GM18502 (cell line): ENCODE measurements around the gene SNX11.

Source experiments
- ATAC-seq: cut with Tn5 transposase; IDR thresholded peaks from one replicate; pipeline ENCODE4 v1.9.1; 2021; ENCODE audit warnings: mild to moderate bottlenecking; ENCODE audit not compliant: unreplicated experiment, poor library complexity

Gene SNX11

GRCh38 chr17:48127371-48128051 is 19.9 kb downstream of the SNX11 start:
- ATAC-seq: no peak

DNA sequence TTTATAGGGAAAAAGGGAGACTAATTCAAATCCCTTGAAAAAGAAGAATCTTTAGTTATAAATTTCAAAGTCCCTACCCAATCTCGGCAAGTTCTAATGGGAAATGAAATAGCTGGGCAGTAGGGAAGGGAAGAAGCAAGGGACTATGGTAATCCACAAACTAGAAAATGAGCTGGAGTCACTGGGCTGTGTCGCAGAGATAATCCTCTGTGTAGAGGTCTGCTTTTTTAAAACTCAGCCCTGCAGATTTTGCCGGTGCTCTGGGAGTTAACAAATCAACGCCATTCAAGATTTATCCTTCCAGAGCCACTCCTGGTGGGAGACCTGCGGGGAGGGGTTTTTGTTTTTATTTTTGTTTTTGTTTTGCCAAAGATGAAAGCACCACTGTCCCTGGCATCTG is 20.8 kb downstream of the SNX11 start:
- no peak for ATAC-seq

- ATAC-seq: no peak
These were observed 22.4 kb downstream of the SNX11 start for GRCh38 chr17:48129981-48130380.

- no peak for ATAC-seq
These were observed 23.8 kb downstream of the SNX11 start for GRCh38 chr17:48131216-48131824.

- no peak for ATAC-seq
These were observed 24.8 kb downstream of the SNX11 start for GRCh38 chr17:48132385-48132784.

- no peak for ATAC-seq
These were observed 27.4 kb downstream of the SNX11 start for GRCh38 chr17:48134912-48135480.

DNA sequence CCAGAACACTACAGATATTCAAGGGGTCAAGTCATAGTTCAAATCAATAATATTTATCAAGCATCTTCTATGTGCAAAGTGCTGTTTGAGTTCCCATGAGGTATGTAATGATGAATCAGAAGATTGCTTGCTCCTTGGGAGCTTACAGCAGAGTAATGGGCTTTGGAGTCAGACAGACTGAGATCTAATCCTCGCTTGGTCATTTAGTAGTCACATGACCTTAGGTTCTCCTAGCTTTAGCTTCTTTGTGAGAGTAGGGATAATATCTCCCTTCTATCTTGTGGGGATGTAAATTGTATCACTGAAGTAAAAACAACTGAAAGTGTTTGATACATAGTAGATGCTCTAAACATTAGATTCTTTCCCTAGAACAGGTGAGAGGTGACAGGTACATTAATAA is 30.1 kb downstream of the SNX11 start:
- no peak for ATAC-seq

GRCh38 chr17:48139944-48140343 is 32.4 kb downstream of the SNX11 start:
- ATAC-seq: no peak

DNA sequence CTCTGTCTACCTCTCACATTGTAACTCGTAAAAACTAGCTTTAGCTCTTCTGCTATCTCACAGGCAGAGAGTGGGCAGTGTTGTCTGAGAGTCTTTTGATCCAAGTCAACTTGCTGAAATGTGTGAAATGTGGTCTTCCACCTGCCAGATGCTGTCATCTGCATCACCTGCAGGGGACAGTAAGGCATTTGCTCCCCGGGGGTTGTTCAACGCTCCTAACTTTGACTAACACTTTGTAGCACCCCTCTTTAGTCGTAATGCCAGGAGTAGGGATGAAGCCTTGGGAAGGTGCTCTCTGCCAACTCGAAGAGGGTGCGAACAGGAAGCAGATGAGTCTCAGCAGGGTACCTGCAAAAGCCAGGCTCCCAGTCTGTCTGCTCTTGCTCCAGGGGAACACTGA is 36.1 kb downstream of the SNX11 start:
- no peak for ATAC-seq

DNA sequence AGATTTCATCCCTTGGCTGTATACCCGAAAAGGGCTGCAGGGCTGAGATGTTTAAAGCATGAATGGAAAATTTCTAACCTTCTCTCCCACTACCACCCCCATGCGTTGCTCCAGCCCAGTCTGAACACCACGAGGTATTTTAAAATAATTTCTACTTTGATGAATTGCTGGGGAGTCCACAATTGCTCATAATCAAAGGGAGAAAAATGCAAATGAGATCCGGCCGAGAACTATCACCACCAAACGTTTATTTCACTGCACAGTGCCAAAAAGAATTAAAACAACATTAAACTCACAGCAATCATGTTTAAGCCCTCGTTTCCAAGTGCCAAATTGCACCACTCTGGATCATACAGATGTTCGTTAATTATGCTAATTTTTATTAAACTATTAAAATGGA is 36.7 kb downstream of the SNX11 start:
- no peak for ATAC-seq

DNA sequence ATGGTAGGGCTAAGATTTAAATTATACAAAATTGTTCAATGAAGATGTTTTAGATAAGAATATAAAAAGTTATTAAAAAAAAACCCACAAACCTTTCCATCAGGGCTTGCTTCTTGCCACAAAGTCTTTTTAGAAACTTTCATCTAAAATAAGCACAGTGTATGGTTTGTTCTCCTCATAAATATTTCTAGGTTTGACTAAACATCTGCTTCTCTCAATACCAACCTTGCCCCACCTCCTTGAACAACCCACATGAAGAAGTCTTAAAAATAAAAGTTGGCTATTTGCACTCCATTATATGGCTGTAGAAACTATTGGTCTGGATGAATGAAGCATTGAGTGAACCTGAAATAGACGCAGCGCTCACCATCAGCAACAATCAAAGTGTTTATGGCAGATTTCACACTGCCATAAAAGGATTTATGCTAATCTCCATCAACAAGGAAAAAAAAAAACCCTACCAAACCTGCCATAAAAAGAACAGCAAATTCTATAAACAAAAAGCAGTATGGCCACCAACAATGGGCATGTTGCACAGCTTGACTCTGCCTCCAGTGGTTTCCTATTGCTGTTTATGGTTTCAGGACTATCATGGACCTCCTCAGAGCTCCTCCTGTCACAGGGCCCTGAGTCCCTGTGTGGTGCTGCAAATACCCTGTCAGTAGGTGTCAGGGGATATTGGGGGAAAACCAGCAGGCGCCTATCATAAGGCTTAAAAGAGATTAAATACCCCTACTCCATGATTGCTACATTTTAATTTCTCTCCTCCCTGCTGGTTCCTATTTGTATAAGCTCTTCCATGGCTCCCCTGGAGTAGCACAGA is 37.6 kb downstream of the SNX11 start:
- ATAC-seq: no peak

DNA sequence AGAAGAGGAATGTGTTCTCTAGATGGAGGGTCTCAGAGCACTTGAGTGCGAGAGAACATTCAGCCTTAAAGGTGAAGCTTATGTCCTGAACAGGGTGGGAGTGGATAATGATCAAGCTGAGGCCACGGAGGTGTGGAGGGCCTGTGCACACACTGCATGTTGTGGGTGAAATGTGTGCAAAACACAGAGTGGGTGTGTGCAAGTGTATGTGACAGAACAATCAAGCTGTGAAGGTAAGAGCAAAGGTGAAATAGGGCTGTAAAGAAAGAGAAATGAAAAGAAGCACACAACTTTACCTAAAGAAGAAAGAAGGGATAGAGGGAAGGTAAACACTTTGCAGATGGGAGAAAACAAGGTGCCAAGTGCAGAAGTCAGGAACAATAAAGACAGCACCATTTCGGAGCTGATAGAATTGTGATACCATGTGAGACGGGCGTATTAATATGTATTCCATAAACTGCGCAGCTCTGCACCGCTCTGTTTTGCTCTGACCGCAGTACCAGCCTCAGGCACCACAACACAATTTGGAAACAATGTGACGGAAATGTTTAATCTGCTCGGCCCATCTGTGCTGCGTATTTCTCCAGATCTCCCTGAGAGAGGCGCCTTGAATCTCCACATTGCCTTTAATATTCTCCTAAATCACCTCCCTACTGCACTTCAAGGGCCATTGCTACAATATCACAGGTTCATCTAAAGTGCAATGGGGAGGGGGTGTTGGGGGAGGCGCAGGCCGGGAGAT is 40.6 kb downstream of the SNX11 start:
- ATAC-seq: no peak

GRCh38 chr17:48148854-48149786 is 41.6 kb downstream of the SNX11 start:
- no peak for ATAC-seq

DNA sequence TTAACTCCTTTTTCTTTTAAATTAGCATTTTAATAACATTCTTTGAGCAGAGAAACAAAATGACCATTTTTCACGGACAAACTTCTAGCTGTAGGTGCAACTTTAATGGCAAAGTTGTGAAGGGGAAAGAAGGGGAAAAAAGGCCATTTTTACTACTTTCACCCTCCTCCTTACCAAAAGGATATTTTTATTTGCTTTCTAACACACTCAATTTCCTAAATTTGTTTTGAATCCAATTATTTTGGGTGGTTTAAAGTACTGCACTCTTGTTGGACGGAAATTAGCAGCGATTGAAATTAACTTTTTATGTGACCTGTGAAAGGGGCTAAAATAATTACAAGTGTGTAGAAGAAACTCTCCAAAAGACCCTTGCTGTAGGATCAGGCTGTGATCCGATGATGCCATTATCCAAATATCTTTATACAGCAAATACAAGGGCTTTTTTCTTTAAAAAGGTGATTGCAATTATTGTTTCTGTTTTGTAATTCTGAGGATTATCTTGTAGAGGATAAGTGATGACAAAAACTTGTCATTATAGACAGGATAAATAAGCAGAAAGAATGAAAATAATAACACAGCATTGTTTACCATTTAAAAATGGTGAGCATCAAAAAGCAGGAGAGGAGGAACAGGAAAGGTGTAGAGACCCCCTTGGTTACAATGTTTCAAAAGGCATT is 42.4 kb downstream of the SNX11 start:
- no peak for ATAC-seq

- ATAC-seq: no peak
These were observed 43.0 kb downstream of the SNX11 start for GRCh38 chr17:48150597-48151001.

- ATAC-seq: no peak
These were observed 43.7 kb downstream of the SNX11 start for GRCh38 chr17:48151220-48151619.

DNA sequence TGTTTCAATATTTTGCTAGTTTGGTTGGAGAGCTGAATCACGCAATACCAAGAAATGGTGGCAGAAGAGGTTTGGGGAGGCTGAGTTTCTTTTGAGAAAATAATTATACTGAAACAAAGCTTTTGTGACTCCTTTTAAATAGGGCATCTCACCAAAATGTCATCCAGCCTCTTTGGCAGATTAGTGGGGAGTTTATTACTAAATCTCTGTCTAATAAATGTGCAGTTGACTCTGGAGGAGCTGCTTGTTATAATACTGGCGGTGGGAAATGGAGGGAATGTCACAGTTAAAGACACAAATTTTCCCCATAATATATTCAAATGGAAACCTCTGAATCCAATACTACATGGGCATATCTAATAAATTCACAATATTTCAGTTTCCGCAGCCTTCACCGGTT is 44.7 kb downstream of the SNX11 start:
- ATAC-seq: no peak

DNA sequence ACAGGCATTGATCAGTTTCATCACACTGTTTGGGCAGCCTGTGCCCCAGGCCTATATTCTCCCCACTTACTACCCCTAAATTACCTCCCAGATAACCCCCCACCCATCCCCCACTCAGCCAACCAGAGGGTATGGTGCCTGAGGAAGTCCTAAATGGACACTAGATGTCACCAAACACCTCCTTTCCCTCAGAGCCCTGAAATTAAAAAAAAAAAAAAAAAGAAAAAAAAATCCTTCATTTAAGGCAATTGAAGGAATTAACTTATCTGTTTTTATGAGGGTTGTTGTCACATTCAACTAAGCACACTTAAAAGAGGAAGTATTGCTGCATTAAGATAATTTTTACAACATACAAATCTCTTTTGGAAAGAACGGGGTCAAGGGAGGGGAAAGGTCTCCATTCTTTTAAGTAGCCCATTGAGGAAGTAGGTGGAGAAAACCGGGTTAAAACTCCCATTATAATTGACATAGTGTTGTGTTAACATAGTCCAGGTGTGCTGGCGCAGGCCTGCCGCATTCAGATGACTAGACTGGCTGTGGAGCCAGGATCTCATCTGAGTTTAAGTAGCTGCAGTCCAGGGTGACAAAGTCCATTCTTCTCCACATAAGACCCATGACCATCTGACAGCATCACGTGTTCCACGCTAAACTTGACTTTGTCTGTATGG is 46.3 kb downstream of the SNX11 start:
- no peak for ATAC-seq
